Nephron progenitor cell (in vitro differentiated cells): ENCODE data around the gene RDH11.

Source experiments
- DNase-seq: peaks from one replicate; pipeline ENCODE4 v3.0.0; 2021
- H3K27ac Mint-ChIP-seq: 2 replicates; pipeline ENCODE4 v1.8.0; 2021; ENCODE audit warnings: mild to moderate bottlenecking, moderate library complexity, mixed read lengths
- H3K27me3 Mint-ChIP-seq: 2 replicates; pipeline ENCODE4 v1.8.0; 2021; ENCODE audit warnings: mild to moderate bottlenecking, low read depth, mixed read lengths; ENCODE audit not compliant: poor library complexity
- H3K36me3 Mint-ChIP-seq: 2 replicates; pipeline ENCODE4 v1.8.0; 2021; ENCODE audit warnings: low read depth, mixed read lengths
- H3K4me1 Mint-ChIP-seq: 2 replicates; pipeline ENCODE4 v1.8.0; 2021; ENCODE audit warnings: mixed read lengths
- H3K4me3 Mint-ChIP-seq: 2 replicates; pipeline ENCODE4 v1.8.0; 2021; ENCODE audit warnings: mild to moderate bottlenecking, moderate library complexity, mixed read lengths
- H3K9me3 Mint-ChIP-seq: 2 replicates; pipeline ENCODE4 v1.8.0; 2021; ENCODE audit warnings: mild to moderate bottlenecking, moderate library complexity, mixed read lengths
- CTCF ChIP-seq: fragments of 200-600 bp; sonication (generic); IDR thresholded peaks from 2 replicates; pipeline ENCODE4 v1.5.0; 2021; ENCODE audit warnings: antibody characterized with exemption

The RDH11 gene

GRCh38 chr14:67641902-67642749, 53.4 kb downstream of the RDH11 start:
- no peaks in the 10 kb centered on the region for H3K4me1 Mint-ChIP-seq
- no peak overlapping the region for H3K4me3 Mint-ChIP-seq
- H3K9me3 Mint-ChIP-seq, result no peaks in the 10 kb centered on the region
- H3K36me3 Mint-ChIP-seq, result peaks cover 41% of the 10 kb centered on the region
- H3K27me3 Mint-ChIP-seq, result no peaks in the 10 kb centered on the region
- H3K27ac Mint-ChIP-seq, result no peak overlapping the region
- no peak for DNase-seq
- TF ChIP-seq CTCF, result no peak

GRCh38 chr14:67641480-67641879, 54.1 kb downstream of the RDH11 start:
- Mint-ChIP-seq H3K9me3 (no peaks in the 10 kb centered on the region), H3K27ac (no peak overlapping the region), H3K4me3 (no peak overlapping the region), H3K4me1 (peaks cover 3% of the 10 kb centered on the region), H3K36me3 (peaks cover 35% of the 10 kb centered on the region), H3K27me3 (no peaks in the 10 kb centered on the region)
- no peak for DNase-seq
- no peak for TF ChIP-seq CTCF

DNA sequence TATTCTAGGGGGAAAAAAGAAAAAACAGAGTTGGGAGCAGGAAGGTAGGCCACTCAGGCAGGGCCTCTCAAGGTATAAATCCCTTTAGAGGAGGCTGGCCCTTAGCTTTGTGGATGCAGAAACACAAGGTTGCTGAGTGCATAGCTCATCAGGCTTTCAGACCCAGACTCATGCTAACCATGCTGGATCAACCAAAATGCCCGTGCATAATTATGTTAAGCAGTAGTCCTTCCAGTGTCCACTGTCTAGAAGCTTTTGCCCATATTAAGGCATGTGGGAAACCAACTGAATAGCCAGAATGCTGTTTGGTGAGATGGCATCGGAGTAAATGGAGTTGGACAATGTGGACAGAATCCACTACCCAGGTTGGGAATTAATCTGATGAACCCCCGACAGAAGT, 56.9 kb downstream of the RDH11 start:
- no peaks in the 10 kb centered on the region for H3K9me3 Mint-ChIP-seq
- TF ChIP-seq CTCF, result no peak
- no peak overlapping the region for H3K4me3 Mint-ChIP-seq
- H3K27ac Mint-ChIP-seq, result no peak overlapping the region
- H3K36me3 Mint-ChIP-seq, result peaks cover 22% of the 10 kb centered on the region
- DNase-seq, result no peak
- H3K27me3 Mint-ChIP-seq, result peaks cover 1% of the 10 kb centered on the region
- peaks cover 8% of the 10 kb centered on the region for H3K4me1 Mint-ChIP-seq

GRCh38 chr14:67636361-67636919, 59.1 kb downstream of the RDH11 start:
- Mint-ChIP-seq H3K27ac (peak overlapping the region; percentile 26), H3K27me3 (peaks cover 3% of the 10 kb centered on the region), H3K36me3 (peaks cover 32% of the 10 kb centered on the region), H3K4me1 (peaks cover 8% of the 10 kb centered on the region), H3K9me3 (no peaks in the 10 kb centered on the region), H3K4me3 (no peak overlapping the region)
- TF ChIP-seq CTCF, result no peak
- DNase-seq, result no peak

DNA sequence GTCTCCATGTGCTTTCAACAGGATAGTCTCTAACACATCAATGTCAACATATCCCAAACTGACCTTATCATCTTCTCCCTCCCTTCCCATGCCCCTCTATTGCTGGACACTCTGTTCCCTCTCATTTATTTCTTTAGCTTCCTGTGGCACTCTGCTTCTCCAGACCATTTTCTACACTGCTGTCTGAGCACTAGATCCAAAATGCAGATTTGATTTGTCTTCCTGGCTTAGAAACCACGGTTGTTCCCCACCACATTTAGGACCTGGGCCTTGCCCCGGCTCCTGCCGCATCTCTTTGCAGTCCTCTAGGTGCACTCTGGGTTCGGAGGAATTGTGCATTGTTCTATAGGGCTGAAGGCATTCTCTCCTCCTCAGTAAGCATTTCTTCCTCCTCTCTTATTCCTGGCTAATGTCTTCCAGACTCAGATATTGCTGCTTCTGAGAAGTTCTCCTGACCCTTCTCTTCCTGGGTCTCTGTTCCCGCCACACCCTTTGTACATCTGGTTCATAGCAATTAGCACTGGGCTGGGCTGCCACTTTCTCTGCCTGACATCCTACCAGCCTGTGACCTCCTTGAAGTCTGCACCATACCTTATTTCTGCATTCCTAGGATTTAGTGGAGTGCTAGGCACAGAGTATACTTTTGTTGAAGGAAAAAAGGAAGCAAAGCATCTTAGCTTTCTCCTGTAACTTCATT, 62.0 kb downstream of the RDH11 start:
- Mint-ChIP-seq H3K27me3 (peaks cover 3% of the 10 kb centered on the region), H3K4me1 (peaks cover 13% of the 10 kb centered on the region), H3K27ac (peak overlapping the region; percentile 1), H3K4me3 (no peak overlapping the region), H3K36me3 (peaks cover 35% of the 10 kb centered on the region), H3K9me3 (no peaks in the 10 kb centered on the region)
- TF ChIP-seq CTCF, result no peak
- no peak for DNase-seq
